IPS DF 19.7 (cell line): ENCODE data around the gene PLCL1.
A peak's percentile ranks its signal among the peaks of the same experiment; 100 is the strongest.

Source experiments
- DNase-seq: peaks from one replicate; pipeline ENCODE4 v3.0.0-alpha.2; 2013; ENCODE audit warnings: low read depth, low spot score

Gene PLCL1

DNA sequence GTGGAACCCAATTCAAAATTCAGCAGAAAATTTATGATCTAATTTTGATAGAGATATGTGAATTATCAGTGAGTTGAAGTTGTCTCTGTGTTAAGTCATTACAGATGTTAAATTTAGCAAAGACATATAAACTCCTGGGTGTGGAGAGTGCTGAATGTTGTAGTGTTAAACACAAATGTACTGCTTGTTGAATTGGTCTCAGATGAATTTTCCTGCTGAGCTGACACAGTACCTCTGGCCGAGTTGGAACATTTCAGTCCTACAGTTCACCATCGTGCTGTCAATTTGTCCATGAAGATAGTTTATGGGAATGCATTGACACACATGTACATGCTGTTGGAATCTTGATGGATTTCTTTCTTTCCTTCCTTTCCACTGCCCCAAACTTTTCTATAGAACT is 255.9 kb downstream of the PLCL1 start:
- DNase-seq: no peak

DNA sequence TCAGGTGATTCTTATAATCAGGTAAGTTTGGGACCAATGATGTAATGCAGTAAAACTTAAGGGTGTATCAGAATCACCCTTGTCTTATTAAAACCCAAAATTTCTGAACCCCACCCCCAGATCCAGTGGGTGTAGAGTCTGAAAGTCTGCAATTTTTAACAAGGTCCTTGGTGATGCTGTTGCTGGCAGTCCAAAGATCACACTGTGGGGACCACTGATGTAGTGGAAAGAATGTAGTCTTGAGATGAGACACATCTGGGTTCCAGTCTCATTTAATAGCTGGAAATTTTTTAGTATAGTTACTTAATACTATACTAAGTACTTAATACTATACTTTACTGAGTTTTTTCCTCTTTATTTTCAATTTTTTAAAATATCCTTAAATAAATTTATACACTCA is 258.4 kb downstream of the PLCL1 start:
- DNase-seq: no peak

DNA sequence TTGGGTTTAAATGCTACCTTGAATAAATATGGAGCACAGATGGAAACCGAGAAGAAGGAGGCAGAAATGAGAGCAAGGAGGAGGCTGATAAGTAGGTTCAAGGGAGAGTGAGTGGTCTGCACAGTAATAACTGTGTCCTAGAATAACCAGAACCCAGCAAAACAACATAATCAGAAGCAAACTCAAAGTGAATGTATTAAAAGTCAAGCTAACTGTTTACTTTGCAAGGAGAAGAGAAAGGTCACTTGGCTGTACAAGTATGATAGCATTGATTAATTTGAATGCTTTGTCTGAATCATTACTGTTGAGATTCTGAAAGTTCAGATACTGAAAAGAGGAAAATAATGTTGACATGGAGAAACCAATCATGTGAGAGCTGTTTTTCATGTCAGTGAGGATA is 258.8 kb downstream of the PLCL1 start:
- DNase-seq: no peak

DNA sequence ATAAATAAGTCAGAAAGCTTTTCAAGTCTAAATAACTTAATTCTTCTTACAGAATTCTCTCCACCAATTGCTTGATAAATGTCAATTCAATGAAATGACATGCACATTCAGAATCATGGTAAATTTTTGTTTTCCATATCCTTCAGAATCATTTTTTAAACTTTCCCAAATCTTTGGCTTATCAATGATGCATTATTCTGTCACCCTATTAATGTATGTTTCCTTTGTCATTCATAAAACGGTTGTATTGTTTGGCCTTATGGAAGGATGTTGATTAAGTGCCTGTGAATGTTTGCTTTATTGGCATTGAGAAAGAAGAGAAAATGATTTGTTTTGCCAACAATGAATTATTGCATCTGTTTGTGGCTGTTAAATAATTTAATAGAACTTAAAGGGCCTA is 260.9 kb downstream of the PLCL1 start:
- no peak for DNase-seq

DNA sequence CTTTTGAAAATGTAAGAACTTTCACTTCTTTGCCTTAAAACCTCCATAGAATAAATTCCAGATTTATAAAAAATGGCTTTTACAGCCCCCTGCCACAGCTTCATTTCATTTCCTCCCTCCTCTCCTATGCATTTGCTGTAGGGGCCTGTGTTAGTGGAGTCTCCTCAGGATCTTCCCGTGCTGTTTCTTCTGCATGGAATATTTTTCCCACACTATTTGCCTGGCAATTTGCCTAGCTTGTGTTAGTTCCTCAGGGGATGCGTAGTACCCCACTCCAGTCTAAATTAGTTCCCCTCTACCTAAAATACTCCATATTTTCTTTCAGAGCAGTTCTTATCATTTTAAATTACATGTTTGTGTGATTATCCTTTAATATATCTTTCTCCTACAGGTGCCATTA is 262.2 kb downstream of the PLCL1 start:
- no peak for DNase-seq

DNA sequence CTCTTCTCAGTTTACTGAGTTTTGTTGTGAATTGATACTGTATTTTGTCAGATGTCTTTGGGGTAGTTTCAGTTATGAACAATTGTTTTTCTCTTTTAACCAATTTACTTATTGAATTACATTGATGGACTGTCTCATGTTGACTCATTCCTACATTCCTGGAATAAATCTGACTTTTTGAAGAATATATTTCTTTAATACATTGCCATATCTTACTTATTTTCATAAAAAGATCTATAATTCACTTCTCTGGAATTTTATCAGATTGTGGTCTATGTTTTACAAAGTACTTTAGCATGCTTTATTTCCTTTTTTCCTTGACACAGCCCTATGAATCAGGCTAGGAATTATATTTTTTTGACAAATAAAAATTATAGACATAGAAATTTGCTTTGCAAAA is 268.3 kb downstream of the PLCL1 start:
- no peak for DNase-seq

DNA sequence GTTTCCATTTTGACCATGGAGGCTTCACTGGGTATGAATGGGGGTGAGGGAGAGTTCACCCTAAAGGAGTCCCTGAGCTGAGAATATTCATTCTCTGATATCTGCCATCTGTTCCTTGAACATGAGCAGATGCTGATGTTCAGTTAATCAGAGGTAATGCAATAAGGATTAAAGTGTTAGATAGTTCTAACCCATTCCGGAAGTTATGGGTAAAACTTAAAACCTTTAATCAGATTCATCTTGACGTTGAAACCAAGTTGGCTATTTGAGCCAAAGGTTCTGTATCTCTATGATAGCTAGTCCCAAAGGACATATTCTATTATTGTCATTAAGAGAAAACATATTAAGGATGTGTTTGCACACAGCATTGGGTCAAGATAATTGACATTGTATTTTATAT is 268.9 kb downstream of the PLCL1 start:
- DNase-seq: no peak

DNA sequence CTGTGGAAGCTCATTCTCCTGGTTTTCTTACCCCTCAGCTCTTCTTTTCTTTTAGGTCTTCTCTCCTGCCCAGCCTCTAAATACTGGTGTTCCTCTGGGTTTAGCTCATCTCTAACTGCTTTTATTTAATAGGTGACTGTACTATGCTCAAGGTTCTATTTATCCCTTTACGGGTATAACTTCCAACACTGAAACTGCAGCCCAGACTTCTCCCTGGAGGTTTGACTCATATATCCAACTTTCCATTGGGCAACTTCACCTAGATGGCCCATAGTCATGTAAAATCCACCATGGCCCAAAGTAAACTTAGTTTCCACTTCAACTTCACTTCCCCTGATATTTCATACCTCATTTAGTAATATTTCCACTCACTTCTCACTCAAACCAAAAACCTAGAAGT is 273.1 kb downstream of the PLCL1 start:
- DNase-seq: no peak

DNA sequence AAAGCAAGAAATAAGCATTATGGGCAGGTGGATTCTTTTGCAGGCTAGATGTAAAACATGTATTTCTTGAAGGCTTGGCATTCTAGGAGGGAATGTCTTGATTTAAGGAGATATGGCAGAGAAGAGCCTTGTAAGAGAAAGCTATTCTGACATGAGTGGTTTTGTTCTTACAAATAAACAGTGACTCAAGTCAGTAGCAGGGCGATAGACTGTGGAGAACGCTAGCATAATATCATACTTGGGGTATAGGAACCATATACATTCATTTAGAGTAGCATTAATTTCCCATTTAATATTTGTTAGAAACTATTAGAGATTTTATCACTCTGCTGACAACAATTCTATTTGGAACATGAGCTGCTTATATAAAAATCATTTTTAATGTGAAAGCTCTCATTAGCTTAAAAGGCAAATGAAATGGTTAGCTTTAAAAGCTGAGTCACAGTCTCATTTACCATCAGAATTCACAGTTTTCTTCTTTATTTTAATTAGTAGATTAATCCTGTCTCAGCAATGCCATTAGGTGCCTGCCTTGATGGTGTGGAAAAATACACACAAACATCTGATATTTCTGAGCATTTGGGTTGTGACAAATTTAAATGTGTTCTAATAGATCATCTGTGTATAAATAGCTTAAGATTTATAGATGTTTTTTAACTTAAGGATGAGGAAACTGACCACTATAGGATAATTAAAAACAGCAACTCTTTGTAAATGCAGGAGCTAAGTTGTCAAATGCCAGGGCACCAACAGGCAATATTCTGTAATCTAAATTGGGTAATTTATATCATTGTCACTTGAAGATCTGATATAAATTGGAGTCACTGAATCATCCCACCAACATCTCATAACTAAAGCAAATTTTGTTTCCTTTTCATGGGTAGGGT is 276.7 kb downstream of the PLCL1 start:
- no peak for DNase-seq

DNA sequence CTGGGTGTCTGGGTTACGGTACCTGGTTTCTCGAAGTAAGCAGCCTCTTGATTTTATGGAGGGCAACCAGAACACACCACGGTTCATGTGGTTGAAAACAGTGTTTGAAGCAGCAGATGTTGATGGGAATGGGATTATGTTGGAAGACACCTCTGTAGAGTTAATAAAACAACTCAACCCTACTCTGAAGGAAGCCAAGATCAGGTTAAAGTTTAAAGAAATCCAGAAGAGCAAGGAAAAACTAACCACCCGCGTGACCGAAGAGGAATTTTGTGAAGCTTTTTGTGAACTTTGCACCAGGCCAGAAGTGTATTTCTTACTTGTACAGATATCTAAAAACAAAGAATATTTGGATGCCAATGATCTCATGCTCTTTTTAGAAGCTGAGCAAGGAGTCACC is 279.8 kb downstream of the PLCL1 start:
- DNase-seq: no peak

DNA sequence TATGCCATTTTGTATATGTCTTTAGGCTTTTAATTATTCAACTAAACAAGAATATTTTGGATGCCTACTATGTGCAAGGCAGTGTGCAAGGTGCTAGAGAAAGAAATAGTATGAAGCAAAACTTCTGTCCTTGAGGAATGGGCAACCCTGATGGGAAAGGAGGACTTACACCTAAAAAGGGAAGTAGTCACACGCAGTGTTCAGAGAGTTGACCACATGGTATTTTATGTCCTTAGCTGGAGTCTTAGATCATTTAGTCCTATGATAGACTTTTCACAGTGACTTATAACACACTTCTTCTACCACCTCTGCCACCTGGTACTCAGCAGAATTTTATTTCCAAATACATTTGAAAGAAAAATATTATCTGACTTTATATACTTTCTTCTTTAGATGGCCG is 291.6 kb downstream of the PLCL1 start:
- no peak for DNase-seq

DNA sequence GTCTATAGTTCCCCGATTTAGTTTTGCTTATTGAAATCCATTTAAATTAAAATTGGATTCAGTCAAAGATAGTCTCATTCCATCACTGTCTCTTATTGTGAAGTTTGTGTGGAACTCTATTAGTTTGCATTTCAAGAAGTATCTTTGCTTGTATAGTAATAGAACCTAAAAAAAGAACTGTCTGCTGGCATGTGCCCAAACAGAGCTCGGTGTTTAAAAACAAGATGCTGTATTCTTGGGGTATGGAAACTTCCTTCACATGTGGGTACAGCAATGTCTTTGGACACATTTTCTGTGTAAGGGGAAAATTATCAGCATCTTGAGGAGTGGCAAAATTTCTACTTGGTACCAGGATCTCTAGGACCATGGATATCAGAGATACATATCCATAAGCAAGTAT is 292.6 kb downstream of the PLCL1 start:
- DNase-seq: no peak

DNA sequence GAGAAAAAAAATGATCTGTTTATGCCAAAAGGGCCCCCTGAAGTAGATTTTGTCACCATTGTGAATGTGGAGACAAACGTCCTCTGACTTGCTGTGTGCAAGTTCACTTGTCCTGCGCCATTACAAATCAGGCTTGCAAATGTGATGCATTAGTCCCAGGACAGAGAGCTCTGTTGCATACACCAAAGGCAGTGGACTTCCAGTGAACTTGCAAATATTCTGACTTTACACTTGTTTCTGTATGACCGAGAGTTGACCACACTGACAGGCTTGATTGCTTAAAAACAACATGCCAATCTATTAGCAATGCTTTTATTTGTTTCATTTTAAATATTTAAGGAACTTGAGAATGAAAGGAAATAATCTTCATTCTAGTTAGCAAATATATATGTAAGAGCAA is 293.2 kb downstream of the PLCL1 start:
- DNase-seq: no peak

DNA sequence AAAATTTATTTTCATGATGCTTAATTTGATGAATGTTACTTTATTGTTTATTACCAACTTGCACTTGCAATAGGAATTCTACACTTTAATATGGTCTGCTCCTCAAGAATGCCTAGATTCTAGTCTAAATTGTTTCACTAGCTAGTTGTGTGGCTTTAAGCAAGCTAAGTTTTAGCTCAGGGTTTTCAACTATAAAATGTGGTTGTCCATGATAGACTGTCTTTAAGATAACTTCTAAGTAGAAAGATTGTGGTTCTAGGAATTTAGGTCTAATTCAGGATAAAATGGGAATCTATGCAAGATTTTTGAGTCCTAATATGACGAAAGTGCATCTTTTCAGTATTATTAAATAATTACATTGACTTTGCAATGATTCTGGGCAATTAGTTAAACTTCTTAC is 294.0 kb downstream of the PLCL1 start:
- no peak for DNase-seq

DNA sequence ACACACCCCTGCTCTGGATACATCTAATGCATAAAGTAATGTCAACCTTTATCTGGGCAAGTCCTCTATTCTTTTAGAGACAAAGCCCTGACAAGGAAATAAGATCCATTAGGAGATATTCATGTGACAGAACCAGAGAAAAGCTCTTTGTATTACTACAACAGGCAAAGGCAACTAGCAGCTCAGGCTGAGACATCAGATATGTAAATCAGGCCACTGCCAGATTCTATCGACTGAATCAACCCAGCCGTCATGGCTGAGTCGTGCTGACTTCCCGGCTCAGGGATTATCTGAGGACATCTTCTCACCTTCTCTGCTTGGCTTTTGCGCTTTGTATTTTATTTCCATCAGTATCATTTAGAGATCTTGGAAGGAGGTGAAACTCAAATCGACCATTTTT is 294.5 kb downstream of the PLCL1 start:
- DNase-seq: peak; percentile 17

DNA sequence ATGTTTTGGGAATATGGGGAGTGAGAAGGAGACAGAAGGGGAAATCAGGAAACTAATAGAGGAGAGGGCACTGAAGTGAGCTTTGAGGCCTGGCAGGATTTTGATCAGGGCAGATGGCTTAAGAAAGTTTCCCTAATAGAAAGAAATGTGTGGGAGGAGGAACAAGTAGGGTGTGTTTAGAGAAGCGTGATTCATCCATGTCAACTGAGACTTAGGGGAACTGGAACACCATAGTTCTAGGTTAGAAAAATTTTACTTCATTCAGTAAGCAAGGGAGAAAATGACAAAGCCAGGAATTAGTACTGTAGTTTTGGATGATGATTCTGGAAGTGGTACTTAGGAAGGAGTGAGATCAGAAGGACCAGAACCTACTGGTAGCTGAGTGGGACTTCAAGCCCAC is 296.0 kb downstream of the PLCL1 start:
- no peak for DNase-seq

DNA sequence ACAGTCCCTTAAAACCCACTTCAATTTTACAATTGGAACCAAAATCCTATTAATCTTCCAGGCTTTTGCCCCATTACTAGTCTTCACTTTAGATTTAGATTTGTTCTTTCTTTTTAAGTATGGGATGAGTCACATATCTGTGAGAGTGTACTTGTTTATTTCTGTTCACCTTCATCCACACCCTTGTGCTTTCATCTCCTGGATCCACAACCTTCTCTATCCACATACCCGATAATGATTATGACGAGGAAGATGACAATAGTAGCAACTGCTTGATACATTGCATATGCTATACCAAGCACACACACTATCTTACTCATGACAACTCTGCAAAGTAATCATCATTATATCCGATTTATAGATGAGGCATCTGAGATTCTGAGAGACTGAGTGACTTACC is 297.3 kb downstream of the PLCL1 start:
- DNase-seq: no peak

DNA sequence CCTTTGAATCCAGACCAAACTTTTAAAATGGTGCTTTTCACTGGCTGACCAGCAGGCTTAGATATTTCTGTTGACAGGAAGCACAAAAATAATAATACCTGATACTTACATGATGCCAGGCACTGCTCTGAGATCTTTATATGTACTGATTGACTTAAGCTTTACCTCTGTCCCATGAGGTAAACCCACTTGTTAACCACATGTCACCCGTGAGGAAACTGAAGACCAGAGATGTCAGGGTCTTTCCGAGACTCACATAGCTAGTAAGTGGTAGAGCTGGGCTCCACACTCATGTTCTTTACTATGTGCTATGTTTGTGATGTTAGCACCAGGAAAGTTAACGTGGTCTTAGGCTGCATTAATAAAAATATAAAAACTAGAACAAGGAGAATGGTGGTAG is 297.7 kb downstream of the PLCL1 start:
- DNase-seq: no peak

DNA sequence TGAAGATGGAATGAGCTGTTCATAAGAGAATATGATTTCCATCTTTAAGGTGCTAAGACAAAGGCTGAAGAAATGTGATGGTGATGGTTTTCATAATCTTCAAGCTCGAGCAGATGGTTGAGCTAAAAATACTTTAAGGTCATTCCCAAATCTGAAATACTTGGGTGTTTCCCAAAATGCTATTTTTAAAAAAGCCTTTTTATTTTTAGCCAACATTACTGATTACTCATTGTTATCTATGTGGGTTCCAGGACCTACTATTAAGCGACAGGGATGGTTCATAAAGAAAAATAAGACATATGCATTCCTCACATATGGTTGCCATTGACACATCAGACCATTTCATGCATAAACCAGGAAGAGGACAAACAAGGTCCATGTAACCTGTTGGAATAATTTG is 298.5 kb downstream of the PLCL1 start:
- DNase-seq: no peak

DNA sequence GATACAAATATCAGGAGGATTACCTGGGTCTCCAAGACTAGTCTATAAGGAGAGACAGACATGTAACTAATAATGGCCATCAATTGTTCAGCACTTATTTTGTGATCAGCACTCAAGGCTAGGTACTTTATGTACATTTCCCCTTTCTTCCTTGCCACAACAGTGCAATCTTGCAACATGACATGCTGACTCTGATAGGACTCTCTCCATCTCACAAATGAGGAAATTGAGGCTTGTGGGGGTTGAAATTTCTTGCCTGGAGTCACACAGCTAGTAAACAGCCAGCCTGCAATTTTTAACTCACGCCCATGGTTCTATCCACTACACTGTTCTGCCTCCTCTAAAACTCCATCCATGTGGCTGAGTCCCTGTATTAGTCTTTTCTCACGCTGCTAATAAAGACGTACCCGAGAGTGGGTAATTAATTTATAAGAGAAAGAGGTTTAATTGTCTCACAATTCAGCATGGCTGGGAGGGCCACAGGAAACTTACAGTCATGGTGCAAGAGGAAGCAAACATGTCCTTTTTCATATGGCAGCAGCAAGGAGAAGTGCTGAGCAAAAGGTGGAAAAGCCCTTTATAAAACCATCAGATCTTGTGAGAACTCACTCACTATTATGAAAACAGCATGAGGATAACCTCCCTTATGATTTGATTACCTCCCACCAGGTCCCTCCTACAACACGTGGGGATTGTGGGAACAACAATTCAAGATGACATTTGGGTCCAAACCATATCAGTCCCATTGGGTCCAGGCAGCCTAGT is 302.4 kb downstream of the PLCL1 start:
- DNase-seq: no peak

DNA sequence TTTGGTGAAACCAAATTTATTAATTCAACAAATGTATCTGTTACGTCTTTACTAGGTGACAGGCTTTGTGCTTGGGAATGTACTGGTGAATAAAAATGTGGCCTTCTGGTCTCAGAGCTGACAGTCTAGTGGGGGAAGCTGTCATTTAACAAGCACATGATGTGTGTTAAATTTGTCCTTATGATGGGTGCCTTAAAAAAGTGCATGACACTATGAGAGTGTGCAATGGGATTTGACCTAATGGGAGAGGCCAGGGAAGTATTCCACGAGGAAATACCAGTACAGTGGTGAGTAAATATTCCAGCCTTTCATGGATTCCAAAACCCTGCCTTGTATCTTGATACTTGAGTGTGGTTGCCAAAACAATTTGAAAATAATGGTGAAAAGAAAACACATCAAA is 308.9 kb downstream of the PLCL1 start:
- no peak for DNase-seq

DNA sequence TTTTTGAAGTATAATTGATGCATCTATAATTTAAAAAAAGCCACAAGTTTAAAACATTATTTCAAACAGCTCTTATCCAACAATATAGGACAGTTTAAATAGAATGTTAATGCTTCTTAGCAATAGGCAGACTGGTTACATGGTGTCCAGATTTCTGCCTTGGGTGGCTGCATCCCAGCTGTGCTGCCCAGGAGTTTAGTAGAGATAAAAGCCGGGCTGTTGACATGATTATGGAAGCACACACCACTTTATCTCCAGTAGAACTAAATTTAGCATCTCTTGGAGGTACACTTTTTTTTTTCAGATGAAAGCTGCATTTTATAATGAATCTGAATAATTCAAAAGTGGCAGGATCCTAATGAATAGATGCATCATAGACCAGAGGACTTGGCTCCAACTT is 309.7 kb downstream of the PLCL1 start:
- DNase-seq: no peak

DNA sequence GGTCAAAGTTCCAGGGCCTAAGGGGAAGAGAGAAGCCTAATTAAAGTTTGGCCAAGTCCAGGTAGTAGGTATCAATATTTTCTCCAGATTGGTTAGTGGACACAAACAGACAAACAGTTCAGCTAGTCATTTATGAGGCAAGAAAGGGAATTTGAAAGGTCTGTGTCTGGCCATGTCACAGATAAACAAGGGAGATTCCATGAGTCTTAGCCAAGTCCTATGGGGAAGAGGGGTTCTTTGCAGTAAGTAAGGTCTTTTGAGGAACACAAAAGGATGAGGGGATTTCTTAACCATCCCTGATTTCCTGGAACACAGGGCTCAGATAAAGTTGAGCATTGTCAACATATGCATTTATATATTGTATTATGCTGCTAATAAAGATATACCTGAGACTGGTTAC is 310.8 kb downstream of the PLCL1 start:
- DNase-seq: no peak
